H1 (cell line): ENCODE results near the gene SMIM24. TPM values are rescaled to one million over a fixed set of nuclear protein-coding genes. Genes with fewer than 3 reads are reported as not detected.

Experiments
- BRCA1 ChIP-seq: IDR thresholded peaks from 2 replicates; pipeline ENCODE4 v1.6.1; 2012; ENCODE audit warnings: low read depth, low read length, improper control_type of control experiment
- CHD7 ChIP-seq: fragments of 300-600 bp; sonication (generic); IDR thresholded peaks from 2 replicates; pipeline ENCODE4 v1.7.1; 2012; ENCODE audit warnings: low read length, moderate library complexity, mild to moderate bottlenecking, inconsistent platforms; ENCODE audit not compliant: insufficient replicate concordance
- POLR2A ChIP-seq, 2 experiments: IDR thresholded peaks; 1 replicate in 1 of 2; 2 replicates in 1 of 2; pipeline ENCODE4 v1.6.1; 2011; ENCODE audit warnings: low read depth in 2 of 2, low read length in 2 of 2, mild to moderate bottlenecking in 2 of 2; ENCODE audit errors: control extremely low read depth in 1 of 2
- POLR2AphosphoS5 ChIP-seq: IDR thresholded peaks from 2 replicates; pipeline ENCODE4 v1.6.1; 2011; ENCODE audit warnings: low read depth, low read length
- POU5F1 ChIP-seq: IDR thresholded peaks from 2 replicates; pipeline ENCODE4 v1.6.1; 2011; ENCODE audit warnings: low read depth, mild to moderate bottlenecking, low read length, moderate library complexity
- RAD21 ChIP-seq, 2 experiments: IDR thresholded peaks in 1 of 2; conservative IDR thresholded peaks in 1 of 2; 2 replicates each; pipeline ENCODE4 v1.6.1; 2011; ENCODE audit warnings: low read depth in 2 of 2, low read length in 2 of 2, improper control_type of control experiment in 1 of 2, inconsistent platforms in 1 of 2, mild to moderate bottlenecking in 1 of 2, moderate library complexity in 1 of 2
- RBBP5 ChIP-seq: IDR thresholded peaks from 2 replicates; pipeline ENCODE4 v1.7.1; 2012; ENCODE audit warnings: low read depth, mild to moderate bottlenecking, inconsistent platforms, low read length, moderate library complexity, borderline replicate concordance
- SP4 ChIP-seq: IDR thresholded peaks from 2 replicates; pipeline ENCODE4 v1.6.1; 2012; ENCODE audit warnings: low read length, inconsistent platforms
- SUZ12 ChIP-seq: fragments of 200-600 bp; sonication (generic); IDR thresholded peaks from 2 replicates; pipeline ENCODE4 v1.6.1; 2012; ENCODE audit warnings: mild to moderate bottlenecking, inconsistent platforms, low read length, moderate library complexity, mixed read lengths
- polyA plus RNA-seq, 7 experiments: library from polyadenylated mRNA; depleted of rRNA in 3 of 7; stranded (reverse) in 5 of 7; unstranded in 2 of 7; fragments of >200 nt in 5 of 7; fragments of 200-250 nt in 2 of 7; gene quantifications; 1 replicate in 5 of 7; 2 replicates in 1 of 7; 4 replicates in 1 of 7; pipeline versions ENCODE4 v1.2.1 to v1.2.3, GENCODE V29; 2011 to 2013; ENCODE audit warnings: missing spikeins in 2 of 7, mixed read lengths in 2 of 7
- total RNA-seq: library from RNA; stranded (reverse); fragmentation: NEBNext Ultra II Directional; extraction: Animal tissue kit (Norgen Biotek cat#: 25700); gene quantifications from 2 replicates; pipeline ENCODE4 v1.2.1, GENCODE V29; 2021

Gene SMIM24
- total and polyA plus RNA-seq, 2 of the 8 experiments (the other 6 are each of a cell fraction or from before 2014, with no cell fraction given), result 3.8 to 4.5 TPM

DNA sequence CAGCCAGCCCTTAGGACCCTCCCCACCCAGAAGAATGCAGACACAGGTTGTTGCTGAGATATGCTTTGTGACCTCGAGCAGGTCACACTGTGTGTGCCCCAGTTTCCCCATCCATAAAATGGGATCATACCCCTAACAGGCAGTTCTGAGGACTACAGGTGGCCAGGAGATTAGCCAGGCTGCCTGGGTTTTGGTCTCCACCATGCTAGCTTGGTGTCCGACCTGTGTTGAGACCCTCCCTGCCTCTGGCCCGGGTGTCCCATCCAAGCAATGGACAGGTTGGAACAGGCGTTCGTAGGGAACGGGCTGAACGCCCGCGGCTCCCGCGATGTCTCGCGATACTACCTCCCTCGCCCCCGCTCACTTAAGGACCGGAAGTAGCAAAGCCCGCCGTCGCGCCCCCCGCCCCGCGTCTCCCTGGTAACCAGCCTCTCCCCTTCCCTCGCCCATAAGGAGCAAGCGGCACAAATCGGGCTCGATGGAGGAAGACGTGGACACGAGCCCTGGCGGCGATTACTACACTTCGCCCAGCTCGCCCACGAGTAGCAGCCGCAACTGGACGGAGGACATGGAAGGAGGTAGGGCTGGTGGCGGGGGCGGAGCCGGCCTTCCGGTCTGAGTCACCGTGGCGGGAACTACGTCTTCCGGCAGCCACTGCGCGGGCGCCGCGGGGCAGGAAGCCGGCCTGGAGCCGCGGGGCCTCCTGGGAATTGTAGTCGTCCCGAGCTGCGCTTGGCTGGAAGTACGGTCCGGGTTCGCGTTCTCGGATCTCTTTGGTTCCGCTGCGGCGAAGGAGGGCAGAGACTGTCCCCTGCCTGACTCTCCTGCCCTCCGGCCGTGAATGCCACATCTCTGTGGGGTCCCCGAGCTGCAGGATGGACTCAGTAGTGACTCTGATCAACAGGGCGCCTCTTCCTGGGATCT, 45.4 kb downstream of the SMIM24 start (continued):
- TF ChIP-seq RAD21 (IDR thresholded peaks at IDR 0.05 in 1 of 2, conservative IDR thresholded peaks at IDR 0.05 in 1 of 2; ENCODE audit: low read depth in 2 of 2, low read length in 2 of 2) (no peak), SUZ12 (no peak), POLR2AphosphoS5 (peak; percentile 62), CHD7 (no peak), SP4 (no peak), POU5F1 (no peak), RBBP5 (peak; percentile 60), POLR2A (IDR thresholded peaks at IDR 0.05; ENCODE audit: control extremely low read depth in 1 of 2, low read depth in 2 of 2, low read length in 2 of 2) (peak in 1 of 2 experiments; percentile 82; a peak in 2 of 3 replicates), BRCA1 (peak; percentile 65)
